Endodermal cell (in vitro differentiated cells): ENCODE measurements around the gene MAP7. TPM values are rescaled to one million over a fixed set of nuclear protein-coding genes. Genes with fewer than 3 reads are reported as not detected.

Experiments
- DNase-seq: peaks from one replicate; pipeline ENCODE4 v3.0.0-alpha.2; 2017
- H3K27ac ChIP-seq: 2 replicates; pipeline ENCODE4 v1.5.1; 2013; ENCODE audit warnings: mild to moderate bottlenecking, low read depth, low read length, moderate library complexity
- H3K27me3 ChIP-seq: 2 replicates; pipeline ENCODE4 v1.6.1; 2013; ENCODE audit warnings: mild to moderate bottlenecking, low read length, moderate library complexity; ENCODE audit not compliant: insufficient read depth, control insufficient read depth, poor library complexity, severe bottlenecking
- H3K36me3 ChIP-seq: 2 replicates; pipeline ENCODE4 v1.7.0; 2013; ENCODE audit warnings: mild to moderate bottlenecking, low read length, moderate library complexity; ENCODE audit not compliant: control insufficient read depth, insufficient read depth
- H3K4me1 ChIP-seq: one replicate; pipeline ENCODE4 v1.7.0; 2013; ENCODE audit warnings: low read length; ENCODE audit not compliant: control insufficient read depth, insufficient read depth
- H3K4me3 ChIP-seq: 2 replicates; pipeline ENCODE4 v1.5.1; 2013; ENCODE audit warnings: mild to moderate bottlenecking, low read length, moderate library complexity
- H3K9ac ChIP-seq: 2 replicates; pipeline ENCODE4 v1.6.1; 2013; ENCODE audit warnings: mild to moderate bottlenecking, low read length, moderate library complexity; ENCODE audit not compliant: poor library complexity, severe bottlenecking; ENCODE audit errors: extremely low read depth
- H3K9me3 ChIP-seq: 2 replicates; pipeline ENCODE4 v1.6.1; 2013; ENCODE audit warnings: mild to moderate bottlenecking, low read length, moderate library complexity; ENCODE audit not compliant: control insufficient read depth
- H3K27ac Mint-ChIP-seq: 2 replicates; pipeline ENCODE4 v1.8.0; 2020; ENCODE audit warnings: mixed read lengths
- H3K27me3 Mint-ChIP-seq: 2 replicates; pipeline ENCODE4 v1.8.0; 2021; ENCODE audit warnings: mild to moderate bottlenecking, mixed read lengths; ENCODE audit not compliant: insufficient read depth
- H3K36me3 Mint-ChIP-seq: 2 replicates; pipeline ENCODE4 v1.8.0; 2020; ENCODE audit warnings: low read depth, mixed read lengths
- H3K4me1 Mint-ChIP-seq: 2 replicates; pipeline ENCODE4 v1.8.0; 2020; ENCODE audit warnings: mixed read lengths
- H3K4me3 Mint-ChIP-seq: 2 replicates; pipeline ENCODE4 v1.8.0; 2020; ENCODE audit warnings: mild to moderate bottlenecking, moderate library complexity, mixed read lengths
- H3K9me3 Mint-ChIP-seq: 2 replicates; pipeline ENCODE4 v1.8.0; 2020; ENCODE audit warnings: mild to moderate bottlenecking, mixed read lengths
- CTCF ChIP-seq: fragments of 200-600 bp; sonication (generic); conservative IDR thresholded peaks from 2 replicates; pipeline ENCODE4 v1.5.0; 2021; ENCODE audit warnings: antibody characterized with exemption, mild to moderate bottlenecking
- WGBS, 2 experiments: methylation state at CpG; one replicate each; pipeline versions ENCODE4 v1.1.5 to v1.1.7; 2013; ENCODE audit warnings: missing lambda C conversion rate in 2 of 2, mixed read lengths in 1 of 2; ENCODE audit not compliant: insufficient coverage in 1 of 2, insufficient read length in 1 of 2; 5-methylcytosine and 5-hydroxymethylcytosine counted together
- total RNA-seq, 2 donors: library from RNA; stranded (reverse); fragmentation: NEBNext Ultra II Directional in 1 of 2; extraction: Animal tissue kit (Norgen Biotek cat#: 25700) in 1 of 2; gene quantifications; 2 replicates in 1 of 2; 3 replicates in 1 of 2; pipeline ENCODE4 v1.2.1, GENCODE V29; 2021

Gene MAP7
- total RNA-seq, 2 donors from 2014 or later, result 42.4 to 48.7 TPM

GRCh38 chr6:136371959-136372358 lies 178.3 kb downstream of the MAP7 start:
- 100% methylated on average over 1 to 2 of the region's 2 CpGs for WGBS, 2 experiments
- Mint-ChIP-seq H3K4me3 (no peak overlapping the region), H3K4me1 (no peaks in the 10 kb centered on the region), H3K9me3 (no peaks in the 10 kb centered on the region), H3K27ac (no peak overlapping the region), H3K36me3 (peaks cover 15% of the 10 kb centered on the region), H3K27me3 (no peaks in the 10 kb centered on the region)
- no peak overlapping the region for H3K4me3 ChIP-seq
- DNase-seq, result no peak
- H3K27ac ChIP-seq, result no peak overlapping the region
- no peaks in the 10 kb centered on the region for H3K4me1 ChIP-seq
- H3K9ac ChIP-seq, result no peak overlapping the region
- H3K9me3 ChIP-seq, result no peaks in the 10 kb centered on the region
- no peak for TF ChIP-seq CTCF
- H3K27me3 ChIP-seq, result no peaks in the 10 kb centered on the region
- H3K36me3 ChIP-seq, result peaks cover 12% of the 10 kb centered on the region

- no peak overlapping the region for H3K9ac ChIP-seq
- H3K4me1 ChIP-seq, result no peaks in the 10 kb centered on the region
- no peak overlapping the region for H3K27ac Mint-ChIP-seq
- H3K4me3 Mint-ChIP-seq, result no peak overlapping the region
- H3K36me3 Mint-ChIP-seq, result peaks cover 10% of the 10 kb centered on the region
- no peak overlapping the region for H3K27ac ChIP-seq
- no peaks in the 10 kb centered on the region for H3K9me3 Mint-ChIP-seq
- 88 to 100% methylated on average over 3 to 4 of the region's 4 CpGs for WGBS, 2 experiments
- no peak for TF ChIP-seq CTCF
- no peaks in the 10 kb centered on the region for H3K9me3 ChIP-seq
- H3K4me1 Mint-ChIP-seq, result no peaks in the 10 kb centered on the region
- peaks cover 8% of the 10 kb centered on the region for H3K36me3 ChIP-seq
- no peak overlapping the region for H3K4me3 ChIP-seq
- no peaks in the 10 kb centered on the region for H3K27me3 Mint-ChIP-seq
- no peaks in the 10 kb centered on the region for H3K27me3 ChIP-seq
- no peak for DNase-seq
Observed at GRCh38 chr6:136370988-136371728, 179.1 kb downstream of the MAP7 start.

- H3K36me3 ChIP-seq, result peaks cover 27% of the 10 kb centered on the region
- no peak overlapping the region for H3K4me3 ChIP-seq
- 91 to 95% methylated on average over 8 to 11 of the region's 11 CpGs for WGBS, 2 experiments
- H3K27ac ChIP-seq, result no peak overlapping the region
- DNase-seq, result no peak
- no peak for TF ChIP-seq CTCF
- H3K9ac ChIP-seq, result no peak overlapping the region
- H3K4me3 Mint-ChIP-seq, result no peak overlapping the region
- no peaks in the 10 kb centered on the region for H3K4me1 Mint-ChIP-seq
- H3K27me3 ChIP-seq, result no peaks in the 10 kb centered on the region
- no peak overlapping the region for H3K27ac Mint-ChIP-seq
- no peaks in the 10 kb centered on the region for H3K9me3 ChIP-seq
- no peaks in the 10 kb centered on the region for H3K4me1 ChIP-seq
- no peaks in the 10 kb centered on the region for H3K27me3 Mint-ChIP-seq
- H3K36me3 Mint-ChIP-seq, result peaks cover 42% of the 10 kb centered on the region
- no peaks in the 10 kb centered on the region for H3K9me3 Mint-ChIP-seq
Observed at GRCh38 chr6:136365776-136366354, 184.4 kb downstream of the MAP7 start.
